HG03025 (cell line): ENCODE data around the gene C1orf105.
"Not testable (repeated sequence)": the region's sequence is repeated elsewhere in the genome, so short reads cannot be mapped to it uniquely, and the experiment has no call there.

Source experiments
- ATAC-seq: cut with Tn5 transposase; IDR thresholded peaks from one replicate; pipeline ENCODE4 v1.9.1; 2021; ENCODE audit warnings: mild to moderate bottlenecking, moderate library complexity; ENCODE audit not compliant: unreplicated experiment, low FRiP score

The C1orf105 gene

GRCh38 chr1:172421974-172422604 lies 1.6 kb downstream of the C1orf105 start:
- no peak for ATAC-seq

DNA sequence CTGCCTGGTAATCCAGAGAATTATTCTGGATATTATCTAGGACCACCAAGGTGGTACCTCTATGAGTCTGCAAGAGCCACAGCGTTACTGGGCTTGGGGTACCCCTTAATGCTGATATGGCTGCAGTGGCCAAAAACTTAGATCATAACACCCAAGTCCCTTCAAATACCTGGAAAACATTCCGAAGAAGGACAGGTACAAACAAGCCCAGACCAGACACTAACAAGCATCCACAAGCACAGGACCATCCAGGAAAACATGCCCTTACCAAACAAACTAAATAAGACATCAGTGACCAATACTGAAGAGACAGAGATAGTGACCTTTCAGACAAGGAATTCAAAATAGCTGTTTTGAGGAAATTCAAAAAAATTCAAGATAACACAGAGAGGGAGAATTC lies 2.9 kb downstream of the C1orf105 start:
- ATAC-seq, result no peak

GRCh38 chr1:172425339-172425738 lies 4.9 kb downstream of the C1orf105 start:
- no peak for ATAC-seq

- no peak for ATAC-seq
These were observed 6.7 kb downstream of the C1orf105 start for GRCh38 chr1:172427191-172427590.

DNA sequence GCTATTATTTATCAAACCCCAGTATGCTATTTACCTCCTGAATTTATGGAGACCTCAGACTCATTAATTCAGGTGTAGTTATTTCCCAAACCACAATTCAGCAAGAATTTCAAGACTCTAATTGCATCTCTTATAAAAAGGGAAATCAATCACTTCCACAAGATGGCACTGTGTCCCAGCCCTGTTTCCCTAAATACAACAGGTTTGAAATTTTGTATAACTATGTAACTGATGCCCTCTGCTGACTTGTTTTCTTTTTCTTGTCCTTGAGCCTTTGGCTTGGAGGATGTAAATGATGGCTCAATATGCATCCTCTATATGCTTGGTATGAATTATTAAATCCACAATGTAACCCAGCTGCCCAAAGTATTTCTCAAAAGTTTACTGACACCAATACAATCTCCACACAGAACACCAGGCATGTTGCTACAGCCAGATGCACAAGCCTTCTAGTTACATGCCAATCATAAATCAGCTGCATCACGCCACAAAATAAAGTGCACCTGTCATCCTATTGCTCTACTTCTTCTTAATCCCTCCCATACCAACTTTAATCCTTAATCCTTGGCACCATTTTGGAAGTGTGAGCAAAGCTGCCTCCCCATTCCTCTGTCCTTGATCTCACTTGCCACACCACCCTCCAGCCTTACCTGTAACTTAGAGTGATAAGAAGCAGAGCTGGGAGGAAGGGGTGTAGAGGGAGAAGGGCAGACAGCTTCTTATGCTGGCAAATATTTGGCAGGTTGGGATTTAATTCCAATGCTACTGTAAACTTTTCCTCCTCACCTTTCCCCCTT lies 9.0 kb downstream of the C1orf105 start:
- ATAC-seq, result no peak

GRCh38 chr1:172430128-172430454 lies 9.6 kb downstream of the C1orf105 start:
- ATAC-seq, result no peak

DNA sequence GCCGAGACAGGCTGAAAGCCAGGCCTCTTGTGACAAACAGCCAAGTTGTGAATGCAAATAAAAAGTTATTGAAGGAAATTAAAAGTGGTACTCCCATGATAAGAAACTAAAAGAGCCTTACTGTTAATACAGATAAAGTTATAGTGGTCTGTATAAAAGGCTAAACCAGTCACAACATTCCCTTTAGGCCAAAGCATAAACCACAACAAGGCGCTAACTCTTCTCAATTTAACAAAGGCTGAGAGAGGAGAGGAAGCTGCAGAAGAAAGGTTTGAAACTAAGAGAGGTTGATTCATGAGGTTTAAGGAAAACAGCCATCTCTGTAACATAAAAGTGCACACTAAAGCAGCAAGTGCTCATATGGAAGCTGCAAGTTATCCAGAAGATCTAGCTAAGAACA lies 10.7 kb downstream of the C1orf105 start:
- ATAC-seq, result no peak

DNA sequence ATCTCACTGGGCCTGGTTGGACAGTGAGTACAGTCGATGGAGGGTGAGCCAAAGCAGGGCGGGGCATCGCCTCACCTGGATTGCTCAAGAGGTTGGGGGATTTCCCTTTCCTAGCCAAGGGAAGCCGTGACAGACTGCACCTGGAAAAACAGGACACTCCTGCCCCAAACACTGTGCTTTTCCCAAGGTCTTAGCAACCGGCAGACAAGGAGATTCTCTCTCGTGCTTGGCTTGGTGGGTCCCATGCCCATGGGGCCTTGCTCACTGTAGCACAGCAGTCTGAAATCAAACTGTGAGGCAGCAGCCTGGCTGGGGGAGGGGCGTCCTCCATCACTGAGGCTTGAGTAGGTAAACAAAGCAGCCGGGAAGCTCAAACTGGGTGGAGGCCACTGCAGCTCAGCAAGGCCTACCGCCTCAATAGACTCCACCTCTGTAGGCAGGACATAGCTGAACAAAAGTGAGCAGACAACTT lies 11.3 kb downstream of the C1orf105 start:
- no peak for ATAC-seq

GRCh38 chr1:172437183-172437582 lies 16.7 kb downstream of the C1orf105 start:
- not testable (repeated sequence) for ATAC-seq

DNA sequence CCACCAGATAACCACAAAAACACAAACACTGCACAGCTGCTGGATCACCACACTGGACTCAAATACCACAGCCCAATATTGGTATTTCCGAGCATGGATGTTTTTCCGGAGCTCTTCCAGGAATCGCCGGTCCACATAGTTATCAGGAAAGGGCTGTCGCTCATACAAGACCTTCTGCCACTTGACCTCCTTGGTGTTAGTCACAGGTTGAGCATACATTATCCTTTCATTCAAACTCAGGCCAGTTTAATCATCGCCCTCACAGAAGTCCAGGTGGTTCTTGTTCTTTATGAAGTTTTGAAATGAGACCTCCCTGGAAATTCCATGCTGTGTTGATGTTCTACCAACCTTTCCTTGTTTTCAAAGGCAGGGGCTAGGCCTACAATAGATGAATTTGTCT lies 21.9 kb downstream of the C1orf105 start:
- no peak for ATAC-seq

DNA sequence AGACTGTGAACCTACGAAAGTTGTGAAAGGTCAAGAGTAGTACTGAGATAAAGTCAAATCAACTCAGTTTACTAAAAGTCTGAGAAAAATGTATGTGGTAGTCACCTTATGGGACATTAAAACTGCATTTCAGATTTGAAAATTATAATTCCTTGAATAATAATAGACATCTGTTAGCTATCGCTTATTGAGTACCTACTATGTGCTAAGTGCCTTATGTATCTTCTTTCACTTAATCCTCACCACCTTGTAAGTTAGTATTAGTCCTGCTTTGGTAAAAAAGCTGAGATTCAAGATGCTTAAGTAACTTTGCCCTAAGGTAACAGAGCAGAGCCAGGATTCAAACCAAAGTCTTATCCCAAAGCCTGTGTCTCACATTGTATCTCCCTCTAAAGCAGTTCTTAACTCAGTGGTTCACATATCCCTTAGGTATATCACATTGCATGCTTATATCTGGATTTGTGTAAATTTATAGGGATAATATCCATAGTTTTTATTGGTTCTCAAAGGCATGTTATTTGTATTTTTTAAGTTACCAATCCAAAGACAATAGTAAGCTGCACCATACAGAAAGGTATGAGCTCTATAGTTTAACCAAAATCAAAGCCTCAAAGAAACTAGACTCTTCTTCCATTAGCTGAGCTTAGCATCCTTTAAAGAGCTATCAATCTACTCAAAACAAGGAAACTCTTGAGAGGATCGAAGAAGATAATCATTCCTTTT lies 22.5 kb downstream of the C1orf105 start:
- no peak for ATAC-seq

GRCh38 chr1:172443666-172444453 lies 23.4 kb downstream of the C1orf105 start, which contains the start of gene PIGC:
PIGC (minus strand) TSS chr1:172444069; CDS start chr1:172442622, 1,447 bp downstream.
- peak; percentile 100 for ATAC-seq

- ATAC-seq, result no peak
These were observed 26.1 kb downstream of the C1orf105 start for GRCh38 chr1:172446547-172446946.

DNA sequence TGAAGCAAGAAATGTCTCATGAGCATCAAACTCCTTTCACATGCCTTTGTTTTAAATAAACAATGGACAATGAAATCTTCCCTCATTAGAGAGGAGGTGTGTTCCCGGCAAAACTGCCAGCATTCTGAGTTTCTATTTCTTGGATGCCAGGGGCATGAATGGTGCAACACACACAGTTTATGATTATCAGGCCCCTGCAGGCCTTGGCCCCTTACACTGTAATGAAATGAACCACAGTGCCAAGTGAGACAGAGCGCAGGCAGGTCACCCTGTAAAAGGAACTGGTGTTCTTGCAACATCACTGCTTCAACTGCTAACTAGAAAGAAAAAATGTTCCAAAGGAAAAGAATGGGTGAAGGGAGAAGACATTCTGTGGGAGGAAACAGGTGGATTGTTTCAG lies 27.2 kb downstream of the C1orf105 start:
- ATAC-seq, result no peak

GRCh38 chr1:172448995-172449584 lies 28.6 kb downstream of the C1orf105 start:
- no peak for ATAC-seq

- ATAC-seq, result no peak
These were observed 29.4 kb downstream of the C1orf105 start for GRCh38 chr1:172449585-172450523.

GRCh38 chr1:172450524-172450885 lies 30.0 kb downstream of the C1orf105 start:
- no peak for ATAC-seq

GRCh38 chr1:172451002-172451443 lies 30.5 kb downstream of the C1orf105 start:
- ATAC-seq, result no peak

GRCh38 chr1:172452536-172453152 lies 32.2 kb downstream of the C1orf105 start:
- no peak for ATAC-seq
